Liver (tissue), 3 donors: ENCODE results near the gene DNAJC15.

Experiments used
- CTCF ChIP-seq: fragments of 150-350 bp; IDR thresholded peaks from 2 replicates; pipeline ENCODE4 v1.5.1; 2017; ENCODE audit warnings: improper control_type of control experiment, low read depth, low read length; ENCODE audit not compliant: missing input control
- EGR1 ChIP-seq, 2 donors: IDR thresholded peaks; 2 replicates each; pipeline ENCODE4 v1.6.1; 2016 to 2018; ENCODE audit warnings: antibody characterized with exemption in 2 of 2, low read depth in 2 of 2
- JUND ChIP-seq, 2 donors: IDR thresholded peaks; 2 replicates each; pipeline ENCODE4 v1.6.1; 2016; ENCODE audit warnings: antibody characterized with exemption in 2 of 2
- MAX ChIP-seq: IDR thresholded peaks from 2 replicates; pipeline ENCODE4 v1.6.1; 2016; ENCODE audit warnings: antibody characterized with exemption
- REST ChIP-seq: IDR thresholded peaks from 2 replicates; pipeline ENCODE4 v1.6.1; 2016; ENCODE audit warnings: antibody characterized with exemption, mild to moderate bottlenecking
- ZBTB33 ChIP-seq: IDR thresholded peaks from 2 replicates; pipeline ENCODE4 v1.6.1; 2016; ENCODE audit warnings: antibody characterized with exemption
- donor health status: healthy.
- donor health status: healthy.

- no peak for TF ChIP-seq CTCF
- TF ChIP-seq EGR1 (IDR thresholded peaks at IDR 0.05; ENCODE audit: low read depth in 2 of 2) = no peak
- no peak for TF ChIP-seq ZBTB33
- TF ChIP-seq REST = no peak
- no peak for TF ChIP-seq MAX
- TF ChIP-seq JUND (IDR thresholded peaks at IDR 0.05) = no peak
Observed at GRCh38 chr13:43031881-43032280, 8.5 kb downstream of the DNAJC15 start.
